Right lobe of liver (tissue), 4 donors: ENCODE results near the gene ARMC2.

Experiments used
- CTCF ChIP-seq, 4 donors: fragments of 200-600 bp in 3 of 4; fragments of 450-650 bp in 1 of 4; IDR thresholded peaks; one replicate each; pipeline versions ENCODE4 v1.5.1 to v1.8.0; 2016 to 2022; ENCODE audit warnings: antibody characterized with exemption in 4 of 4, mild to moderate bottlenecking in 2 of 4
- POLR2A ChIP-seq: fragments of 450-650 bp; IDR thresholded peaks from one replicate; pipeline ENCODE4 v1.6.1; 2017; ENCODE audit warnings: antibody characterized with exemption, mild to moderate bottlenecking
- donor health status: DM: no; HTN: no; CAD: no.
- donor health status: DM: no; HTN: no; CAD: no.
- donor health status: DM: no; HTN: yes; CAD: no.

- no peak for TF ChIP-seq CTCF (IDR thresholded peaks at IDR 0.05)
- no peak for TF ChIP-seq POLR2A
Observed at GRCh38 chr6:108805611-108806167, 42.5 kb upstream of the ARMC2 start.
